Stimulated activated CD4-positive, alpha-beta T cell treated with anti-CD3 and anti-CD28 coated beads, Interleukin-2, amount 100 ng/mL, for 24 hours (primary cell): ENCODE data around the gene DCLRE1B.

Experiments used
- DNase-seq, 2 donors: peaks; one replicate each; pipeline ENCODE4 v3.0.0-alpha.2; 2020

DCLRE1B gene

DNA sequence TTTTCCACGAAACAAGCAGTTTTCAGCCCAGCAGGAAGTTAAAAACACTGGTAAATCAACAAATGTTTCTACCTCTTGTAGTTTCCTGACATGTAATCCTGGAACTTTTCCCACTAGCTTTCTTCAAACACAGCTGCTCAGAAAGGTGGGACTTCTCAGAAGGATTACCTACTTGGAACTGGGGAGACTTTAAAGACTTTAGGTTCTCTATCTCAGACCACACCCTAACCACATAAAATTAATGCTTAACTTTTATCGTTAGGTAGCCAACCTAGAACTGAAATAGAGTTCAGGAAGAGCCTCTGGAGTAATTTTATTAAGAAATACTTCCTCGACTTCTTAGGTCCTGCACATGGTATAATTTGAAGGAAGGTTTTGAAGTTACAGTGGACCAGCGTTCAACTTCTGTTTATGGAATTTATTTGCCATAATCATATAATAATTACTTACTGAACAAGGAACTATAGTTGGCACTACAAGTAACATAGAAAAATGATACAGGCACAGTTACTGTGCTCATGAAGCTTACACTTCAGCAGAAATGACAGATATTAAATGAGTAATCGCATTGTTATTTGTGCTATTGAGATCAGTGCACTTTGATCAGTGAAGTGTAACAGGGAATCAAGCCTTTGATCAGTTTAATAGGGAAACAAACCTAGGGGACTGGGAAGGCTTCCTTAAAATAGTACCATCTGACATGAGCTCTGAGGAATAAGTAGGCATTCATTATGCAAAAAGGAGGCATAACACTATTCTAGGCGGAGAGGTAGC, 17.5 kb upstream of the DCLRE1B start, which contains the start of gene BCL2L15:
BCL2L15 (minus strand) TSS at position 180 of the 774 bp plus-strand sequence. CDS start 206 bp downstream, outside the sequence.
- no peak for DNase-seq

DNA sequence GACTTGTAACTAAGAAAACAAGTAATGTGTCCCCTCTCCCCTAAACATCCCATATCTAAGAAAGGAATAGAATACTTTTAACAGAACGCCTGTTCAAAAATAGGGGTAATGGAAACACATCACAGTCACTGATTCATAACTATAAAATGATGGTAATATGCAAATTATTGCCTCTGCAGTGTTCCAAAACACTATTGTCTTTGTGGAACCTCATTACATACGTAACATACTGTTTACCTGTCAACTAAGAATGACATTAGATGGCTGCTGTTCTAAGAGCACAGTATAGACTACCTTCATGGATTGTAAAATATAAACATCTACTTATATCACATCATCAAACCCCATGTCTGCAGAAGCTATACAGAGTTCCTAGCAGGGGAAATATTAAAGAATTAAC, 14.3 kb upstream of the DCLRE1B start:
- no peak for DNase-seq

DNA sequence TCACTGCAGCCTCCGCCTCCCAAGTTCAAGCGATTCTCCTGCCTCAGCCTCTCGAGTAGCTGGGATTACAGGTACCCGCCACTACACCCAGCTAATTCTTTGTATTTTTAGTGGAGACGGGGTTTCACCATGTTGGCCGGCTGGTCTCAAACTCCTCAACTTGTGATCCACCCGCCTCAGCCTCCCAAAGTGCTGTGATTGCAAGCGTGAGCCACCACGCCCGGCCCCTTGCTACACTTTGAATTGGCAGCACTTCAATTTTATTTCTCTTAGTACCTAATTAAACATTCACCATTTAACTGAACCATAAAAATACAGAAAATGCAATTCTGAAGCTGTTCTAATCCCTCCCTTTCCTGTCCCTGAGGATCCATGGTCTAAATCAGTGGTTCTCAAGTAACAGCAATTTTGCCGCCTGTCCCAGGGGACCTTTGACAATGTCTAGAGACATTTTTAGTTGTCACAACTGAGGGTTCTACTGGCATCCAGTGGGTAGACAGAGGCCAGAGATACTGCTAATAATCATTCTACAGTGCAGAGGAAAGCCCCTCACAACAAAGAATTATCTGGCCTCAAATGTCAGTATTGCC, 13.4 kb upstream of the DCLRE1B start:
- no peak for DNase-seq

DNA sequence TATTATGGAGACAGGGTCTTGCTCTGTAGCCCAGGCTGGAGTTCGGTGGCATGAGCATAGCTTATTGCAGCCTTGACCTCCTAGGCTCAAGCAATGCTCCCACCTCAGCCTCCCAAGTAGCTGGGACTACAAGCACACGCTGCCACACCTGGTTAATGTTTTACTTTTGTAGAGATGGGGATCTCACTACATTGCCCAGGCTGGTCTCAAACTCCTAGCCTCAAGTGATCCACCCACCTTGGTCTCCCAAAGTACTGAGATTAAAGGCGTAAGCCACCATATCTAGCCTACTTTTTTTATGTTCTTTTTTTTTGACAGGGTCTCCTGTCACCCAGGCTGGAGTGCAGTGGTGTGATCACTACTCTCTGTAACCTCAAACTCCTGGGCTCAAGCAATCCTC, 11.9 kb upstream of the DCLRE1B start:
- DNase-seq: no peak

DNA sequence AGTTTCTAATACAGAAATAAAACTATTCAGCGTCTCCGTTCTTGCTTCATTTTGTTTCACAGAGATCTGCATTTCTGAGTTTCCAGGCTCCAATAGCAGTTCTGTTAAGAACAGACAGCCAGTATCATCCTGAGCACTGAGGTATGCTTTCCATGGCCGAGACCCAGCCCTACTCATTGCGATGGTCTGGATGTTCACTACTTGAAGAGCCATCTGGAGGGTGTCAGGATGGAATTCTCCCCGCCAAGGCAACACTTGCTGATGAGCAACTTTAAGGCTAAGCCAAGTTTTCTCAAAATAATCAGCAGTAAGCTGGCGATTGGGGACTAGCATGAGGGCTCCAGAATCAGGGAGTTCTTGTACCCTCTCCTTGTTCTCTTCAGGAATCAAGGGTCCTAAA, 10.0 kb upstream of the DCLRE1B start:
- no peak for DNase-seq

DNA sequence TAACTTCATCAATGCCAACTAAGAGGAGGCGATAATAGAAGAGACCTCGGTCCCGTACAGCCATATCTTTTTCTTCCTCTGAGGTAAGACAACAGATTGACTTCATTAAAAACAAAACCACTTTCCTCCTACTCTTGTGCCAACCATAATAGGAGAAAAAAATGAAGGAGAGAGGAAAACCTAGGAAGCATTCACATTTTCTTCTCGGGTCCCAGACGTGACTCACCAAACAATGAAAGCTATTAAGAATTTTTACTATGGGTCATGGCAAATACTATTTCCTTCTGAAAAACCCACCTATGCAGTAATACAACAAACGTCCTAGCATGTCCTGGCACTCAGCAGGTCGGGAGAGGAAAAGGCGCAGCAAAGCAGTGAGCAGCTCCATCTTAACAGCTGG, 9.2 kb upstream of the DCLRE1B start:
- DNase-seq: no peak

DNA sequence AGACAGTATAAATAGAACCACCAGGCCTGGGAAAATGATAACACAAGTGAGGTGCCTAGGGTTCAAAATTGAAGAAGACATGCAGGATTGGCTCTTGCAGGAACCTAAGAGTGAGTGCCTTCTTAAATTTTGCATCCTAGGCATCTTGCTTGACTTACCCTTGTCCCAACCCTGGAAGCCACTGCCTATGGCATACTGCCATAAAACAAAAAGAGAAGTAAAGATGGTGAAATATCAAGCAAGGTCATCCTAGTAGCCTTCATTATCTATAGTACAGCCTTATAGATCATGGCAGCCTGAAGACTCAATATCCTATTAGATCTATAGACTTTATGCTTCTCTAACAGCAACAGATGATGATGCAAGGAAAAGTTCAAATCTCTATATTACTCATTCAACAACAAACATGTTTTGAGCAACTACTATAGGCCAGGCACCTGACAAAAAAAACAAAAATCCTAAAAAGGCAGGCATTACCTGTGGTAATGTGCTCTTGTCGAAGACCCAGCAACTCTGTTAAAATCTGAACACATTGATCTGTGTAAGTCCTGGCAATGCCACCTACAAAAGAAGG, 6.8 kb upstream of the DCLRE1B start:
- no peak for DNase-seq

DNA sequence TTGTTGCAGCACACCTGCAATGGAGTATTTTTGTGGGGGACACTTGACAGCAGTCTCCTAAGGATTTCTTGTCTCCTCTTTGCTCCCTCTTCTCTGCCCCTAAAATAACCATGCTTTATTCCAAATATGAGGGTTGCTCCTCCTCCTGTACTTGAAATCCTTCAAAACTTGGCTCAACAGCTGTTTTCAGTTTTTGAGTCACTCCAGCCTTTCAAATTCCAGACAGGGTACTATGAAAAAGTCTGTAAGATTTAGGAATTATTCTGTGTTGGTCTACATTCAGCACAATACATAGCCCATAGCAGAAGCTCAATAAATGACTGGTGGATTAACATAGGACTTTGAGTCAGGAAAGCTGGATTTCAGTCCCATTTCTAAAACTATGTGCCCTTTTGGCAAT, 6.0 kb upstream of the DCLRE1B start:
- no peak for DNase-seq

DNA sequence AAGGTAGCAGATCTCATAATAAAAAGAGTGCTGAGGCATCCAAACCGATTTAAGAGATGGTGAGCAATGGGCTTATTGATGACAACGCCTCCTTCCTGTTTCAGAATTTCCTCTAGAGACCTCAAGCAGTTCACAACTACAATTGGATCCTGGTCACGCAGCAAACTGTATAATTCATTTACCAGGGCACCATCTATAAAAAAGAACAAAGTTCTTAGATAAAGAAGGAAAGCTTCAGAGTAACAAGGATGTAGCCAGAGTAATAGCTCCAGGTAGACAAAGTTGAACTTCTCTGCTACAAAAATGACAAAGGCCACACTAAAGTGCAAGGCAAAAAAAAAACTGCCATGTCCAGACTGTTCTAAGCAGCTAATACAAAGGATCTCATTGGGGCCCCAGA, 3.9 kb upstream of the DCLRE1B start:
- no peak for DNase-seq

DNA sequence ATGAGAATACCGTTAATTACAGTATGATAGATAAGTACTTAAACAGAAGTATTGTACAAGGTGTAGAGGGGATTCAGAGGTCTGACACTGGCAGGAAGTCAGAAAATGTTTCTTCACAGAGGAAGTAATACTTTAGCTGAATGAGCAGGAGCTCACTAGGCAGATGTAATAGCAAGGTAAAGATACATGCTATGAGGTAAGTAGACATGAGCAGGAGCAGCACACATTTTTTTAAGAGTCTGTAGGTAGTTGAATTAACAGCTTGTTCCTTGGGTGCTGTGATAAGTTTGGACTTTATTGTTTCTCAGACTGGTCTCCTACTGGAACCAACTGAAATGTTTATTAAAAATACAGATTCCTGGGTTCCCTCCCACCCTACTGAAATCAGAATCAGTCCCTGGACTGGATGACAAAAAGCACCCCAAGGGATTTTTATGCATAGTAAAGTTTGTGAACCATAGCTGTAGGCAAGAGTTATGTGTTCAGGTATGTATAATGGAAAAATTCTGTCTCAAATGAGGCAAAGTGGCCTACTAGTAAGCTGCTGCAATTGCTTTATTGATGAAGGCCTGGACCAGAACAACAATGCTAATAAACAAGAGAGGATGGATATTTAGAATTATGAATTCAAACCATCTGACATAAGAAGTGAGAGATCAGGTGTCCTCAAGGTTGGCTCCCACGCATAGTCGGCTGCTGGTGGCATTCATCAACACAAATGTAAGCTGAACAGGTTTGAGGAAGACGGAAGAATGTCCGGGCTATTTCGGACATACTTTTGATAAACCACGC, 1.4 kb upstream of the DCLRE1B start:
- peak; percentile 30 to 31 for DNase-seq

DNA sequence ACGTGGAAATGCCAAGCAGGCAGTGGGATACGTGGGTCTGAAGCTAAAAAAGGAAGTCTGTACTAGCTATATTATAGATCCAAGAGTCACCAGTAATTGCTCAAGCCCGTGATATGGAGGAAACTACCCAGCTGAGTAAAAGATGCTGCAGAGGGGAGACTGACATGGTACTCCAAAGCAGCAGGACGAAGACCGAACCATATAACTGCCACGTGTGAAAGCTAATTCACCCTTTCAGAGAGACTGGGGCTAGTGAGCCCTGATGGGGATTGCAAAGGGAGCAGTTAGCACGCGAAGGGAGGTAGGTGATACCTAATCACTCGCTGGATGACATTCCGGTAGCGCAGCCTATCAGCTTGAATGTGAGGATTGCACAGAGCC, 843 bp upstream of the DCLRE1B start:
- no peak for DNase-seq

DNA sequence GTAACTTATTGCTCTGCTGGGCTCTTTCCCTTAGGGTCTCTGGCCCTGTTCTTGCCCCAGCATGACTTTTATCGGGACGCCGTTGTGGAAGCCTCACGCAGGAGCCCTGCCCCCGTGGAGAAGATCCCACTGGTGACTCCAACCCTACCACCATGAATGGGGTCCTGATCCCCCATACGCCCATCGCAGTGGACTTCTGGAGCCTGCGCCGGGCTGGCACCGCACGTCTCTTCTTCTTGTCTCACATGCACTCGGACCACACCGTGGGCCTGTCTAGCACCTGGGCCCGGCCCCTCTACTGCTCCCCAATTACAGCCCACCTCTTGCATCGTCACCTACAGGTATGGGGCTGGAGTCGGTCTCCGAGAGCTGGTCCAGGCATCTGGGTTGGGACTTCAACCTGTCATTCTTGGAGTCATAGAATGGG, 322 bp downstream of the DCLRE1B start:
- DNase-seq: peak in 1 of 2 donors; percentile 42

DNA sequence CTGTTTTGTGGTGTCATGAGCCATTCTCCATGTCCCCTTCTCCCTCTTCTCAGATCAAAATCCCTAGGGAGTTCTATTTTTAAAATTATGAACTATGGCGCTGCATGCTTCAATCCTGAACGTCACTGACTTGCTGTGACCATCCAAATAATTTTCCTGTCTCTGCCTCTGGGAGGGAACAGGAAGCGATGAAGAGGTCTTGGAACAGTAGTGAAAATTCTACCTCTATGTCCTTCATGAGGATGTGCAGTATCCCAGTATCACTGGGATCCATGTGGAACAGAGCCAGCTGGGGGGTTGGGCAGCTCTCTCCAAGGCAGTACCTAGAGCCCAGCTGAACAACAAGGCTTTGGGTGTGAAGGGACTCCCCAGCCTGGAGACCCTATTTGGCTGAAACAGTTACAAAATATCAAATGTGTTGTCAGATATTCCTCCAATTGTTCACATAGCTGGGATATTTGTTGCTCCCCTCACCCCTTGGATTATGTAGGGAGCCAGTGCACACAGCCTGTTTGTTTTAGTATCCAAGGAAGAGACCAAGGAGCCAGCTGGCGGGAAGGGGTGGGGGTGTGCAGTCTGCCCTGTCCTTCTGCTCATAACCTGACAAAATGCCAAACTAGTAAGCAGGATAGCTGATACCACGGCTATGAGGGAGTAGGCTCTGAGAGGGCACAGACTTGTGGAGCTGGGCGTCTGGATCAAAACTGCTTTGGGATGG, 7.6 kb downstream of the DCLRE1B start:
- no peak for DNase-seq

DNA sequence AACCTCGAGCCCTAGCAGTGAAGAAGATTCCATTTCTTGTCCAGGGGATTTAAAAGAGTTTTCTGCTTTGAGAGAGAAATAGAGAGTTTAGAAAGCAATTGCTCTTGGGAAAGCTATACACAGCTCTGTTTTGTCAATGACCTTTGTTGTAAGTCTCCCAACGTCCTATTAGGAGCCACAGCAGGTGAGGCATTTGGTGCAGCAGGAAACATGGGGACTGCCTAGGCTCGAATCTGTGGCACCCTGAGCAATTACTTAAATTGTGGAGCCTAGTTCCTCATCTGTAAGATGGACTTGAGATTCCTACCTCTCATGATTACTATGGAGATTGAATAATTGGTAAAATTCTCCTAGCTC, 8.2 kb downstream of the DCLRE1B start:
- no peak for DNase-seq

DNA sequence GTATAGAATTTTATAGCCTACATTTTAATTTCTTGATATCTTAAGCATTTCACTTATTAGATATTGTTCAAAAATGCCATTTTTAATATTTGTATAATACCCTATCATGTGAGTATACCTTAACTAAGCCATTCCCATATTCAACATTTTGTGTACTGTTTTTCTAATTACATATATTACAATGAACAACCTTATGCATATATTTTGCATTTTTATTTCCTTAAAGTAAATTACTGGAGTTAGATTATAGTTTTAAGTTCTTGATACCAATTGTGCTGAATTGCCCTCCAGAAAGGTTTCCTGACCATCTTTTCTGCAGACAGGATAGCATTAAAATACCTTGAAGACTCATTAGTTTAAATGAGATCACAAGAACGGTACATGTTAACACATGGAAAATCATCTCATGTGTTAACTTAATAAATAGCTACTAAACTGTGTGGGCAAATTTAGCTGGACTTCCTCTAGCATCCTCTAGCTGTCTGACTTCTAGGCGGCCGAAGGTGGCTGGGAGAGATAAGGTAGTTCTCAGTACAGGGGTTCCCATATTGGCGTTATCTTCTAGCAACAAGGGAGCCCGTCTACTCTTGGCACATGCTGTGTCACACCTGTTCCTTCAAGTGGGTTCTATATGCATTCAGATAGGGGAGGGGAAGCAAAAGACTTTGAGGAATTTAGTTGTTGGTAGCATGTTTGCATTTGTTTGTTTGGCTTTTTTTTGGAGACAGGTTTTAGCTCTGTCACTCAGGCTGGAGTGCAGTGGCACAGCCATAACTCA, 8.9 kb downstream of the DCLRE1B start:
- DNase-seq: no peak

DNA sequence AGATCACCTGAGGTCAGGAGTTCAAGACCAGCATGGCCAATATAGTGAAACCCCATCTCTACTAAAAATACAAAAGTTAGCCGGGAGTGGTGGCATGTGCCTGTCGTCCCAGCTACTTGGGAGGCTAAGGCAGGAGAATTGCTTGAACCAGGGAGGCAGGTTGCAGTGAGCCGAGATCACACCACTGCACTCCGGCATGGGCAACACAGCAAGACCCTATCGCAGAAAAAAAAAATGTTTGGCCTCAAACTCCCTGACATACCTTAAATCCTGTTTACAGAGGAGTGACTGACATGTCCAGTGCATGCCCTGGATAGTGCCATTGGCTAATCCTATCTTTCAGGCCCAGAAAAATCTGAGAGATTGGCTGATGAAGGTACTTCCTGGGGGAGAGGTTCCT, 11.8 kb downstream of the DCLRE1B start:
- DNase-seq: no peak

DNA sequence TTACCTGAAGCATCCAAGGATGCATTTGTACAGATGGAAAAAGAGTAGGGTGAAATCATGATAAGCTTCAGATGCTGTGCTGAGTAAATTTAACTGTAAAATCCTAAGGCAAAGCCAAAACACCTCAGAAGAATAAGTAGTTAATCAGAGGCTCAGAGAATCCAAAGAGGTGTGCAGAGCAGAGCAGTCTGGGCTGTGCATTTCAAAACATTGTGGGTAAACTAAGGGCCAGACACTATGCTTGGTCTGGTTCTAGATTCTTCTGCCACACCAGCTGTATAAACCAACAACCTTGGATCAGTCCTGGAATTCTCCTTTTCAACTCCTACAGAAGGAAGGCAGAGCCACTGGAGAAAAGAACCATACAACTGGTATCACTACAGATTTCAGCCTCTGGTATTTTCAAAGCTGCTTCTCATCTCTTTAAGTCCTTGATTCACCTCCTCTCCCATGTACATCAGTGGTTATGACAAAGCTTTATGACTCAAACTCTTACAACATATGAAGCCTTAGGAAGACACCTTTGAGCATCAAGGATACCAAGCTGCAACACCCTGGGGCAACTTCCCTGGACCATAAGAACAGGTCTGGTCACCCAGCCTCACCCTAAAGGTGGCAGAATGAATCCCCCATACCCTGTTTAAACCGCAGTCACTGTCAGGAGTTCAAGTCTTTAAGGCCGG, 12.4 kb downstream of the DCLRE1B start:
- no peak for DNase-seq

DNA sequence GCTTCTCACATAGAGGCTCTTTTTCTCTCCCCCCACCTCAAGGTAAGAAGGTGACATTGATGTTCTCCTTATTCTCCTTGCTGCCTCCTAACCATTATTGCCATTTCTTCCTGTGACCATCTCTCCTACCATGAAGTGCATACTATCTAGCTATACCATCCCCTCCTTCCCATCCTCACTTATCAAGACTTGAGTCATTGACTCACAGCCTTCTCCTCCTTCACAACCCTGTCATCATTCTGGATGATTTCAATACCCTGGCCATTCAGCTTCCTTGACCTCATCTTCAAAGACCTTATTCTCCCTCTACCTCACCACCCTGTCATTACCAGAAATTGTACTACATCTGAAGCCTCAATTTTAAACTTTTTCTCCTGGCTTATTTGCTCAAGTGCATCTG, 13.1 kb downstream of the DCLRE1B start:
- no peak for DNase-seq

DNA sequence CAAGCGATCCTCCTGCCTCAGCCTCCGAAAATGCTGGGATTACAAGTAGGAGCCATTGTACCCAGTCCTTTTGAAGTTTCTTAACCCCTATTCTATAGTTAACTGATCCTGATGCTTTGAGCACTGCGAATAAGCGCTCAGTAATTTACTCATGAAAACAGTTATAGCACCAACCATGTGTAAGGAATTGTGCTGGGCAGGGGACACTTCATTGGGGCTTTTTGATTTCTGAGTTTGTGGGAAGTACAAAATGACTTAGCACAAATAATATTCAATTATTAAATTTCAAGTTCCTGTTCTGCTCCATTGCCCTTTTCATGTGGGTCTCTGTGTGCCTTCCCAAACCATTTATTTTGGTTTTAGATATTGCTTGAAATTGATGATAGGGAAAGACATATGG, 17.8 kb downstream of the DCLRE1B start:
- no peak for DNase-seq

DNA sequence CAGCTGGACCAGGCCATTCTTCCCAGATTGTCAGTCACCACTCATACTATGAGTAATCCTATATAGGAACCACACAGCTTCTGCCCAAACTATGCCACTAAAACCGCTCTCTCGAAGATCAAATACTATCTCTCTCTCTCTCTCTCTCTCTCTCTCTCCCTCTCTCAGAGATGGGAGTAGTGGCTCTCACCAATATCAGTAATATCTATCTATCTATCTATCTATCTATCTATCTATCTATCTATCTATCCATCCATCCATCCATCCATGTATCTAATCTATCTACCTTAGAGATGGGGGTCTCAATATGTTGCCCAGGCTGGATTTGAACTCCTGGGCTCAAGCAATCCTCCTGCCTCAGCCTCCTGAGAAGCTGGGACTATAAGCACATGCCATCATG, 19.3 kb downstream of the DCLRE1B start:
- DNase-seq: no peak

DNA sequence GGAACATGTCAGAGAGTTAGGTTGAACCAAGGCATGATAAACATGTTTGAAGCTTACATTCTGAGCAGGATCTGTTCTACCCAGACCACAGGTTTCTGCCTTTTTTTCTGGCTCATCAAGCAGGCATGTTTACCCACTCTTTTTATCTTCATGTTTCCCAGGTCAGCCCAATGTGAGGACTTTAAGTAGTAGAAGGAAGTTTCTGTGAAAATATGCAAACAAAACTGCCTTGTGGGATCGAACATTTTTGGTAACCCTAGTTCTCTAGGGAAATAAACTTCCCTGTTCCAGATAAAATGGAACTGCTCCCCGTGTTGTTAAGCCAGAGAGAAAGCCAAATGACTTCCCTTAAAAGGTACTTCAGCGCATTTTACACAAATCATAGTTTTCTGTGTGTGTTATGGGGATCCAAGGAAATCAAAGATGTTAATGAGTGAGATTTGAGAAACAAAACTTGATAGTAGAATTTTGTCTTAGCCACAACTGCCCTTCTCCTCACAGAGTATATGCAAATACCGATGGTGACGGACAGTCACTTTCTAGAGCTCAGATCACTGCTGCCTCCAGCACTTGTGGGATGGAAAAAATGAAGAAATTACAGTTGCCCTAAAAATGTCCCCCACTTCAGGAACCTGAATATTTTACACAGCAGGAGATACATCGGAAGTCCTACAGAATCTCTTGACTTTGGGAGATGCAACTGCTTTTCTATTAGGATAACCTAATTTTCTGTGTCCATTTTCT, 23.2 kb downstream of the DCLRE1B start:
- DNase-seq: no peak
